GM18907 (cell line): Measurements from ENCODE around the gene NDC80.
"Not testable (repeated sequence)": the region's sequence is repeated elsewhere in the genome, so short reads cannot be mapped to it uniquely, and the experiment has no call there.

Source experiments
- ATAC-seq: cut with Tn5 transposase; IDR thresholded peaks from one replicate; pipeline ENCODE4 v1.9.1; 2021; ENCODE audit warnings: mild to moderate bottlenecking, moderate library complexity; ENCODE audit not compliant: unreplicated experiment

Gene NDC80

GRCh38 chr18:2662288-2662687 lies 90.9 kb downstream of the NDC80 start:
- not testable (repeated sequence) for ATAC-seq

GRCh38 chr18:2662990-2663389 lies 91.6 kb downstream of the NDC80 start:
- ATAC-seq, result no peak
